ENCODE results near the gene KCNAB2.

Gene KCNAB2

GRCh38 chr1:6045561-6045960 lies at the start of gene KCNAB2:
Gene KCNAB2, plus strand, starts transcription at chr1:6045888. Its CDS starts 5,649 bp downstream, at chr1:6051537.
- DNase-seq, result no peak

GRCh38 chr1:5996641-5997270 lies 48.9 kb upstream of the KCNAB2 start:
- no peak for DNase-seq

GRCh38 chr1:5997316-5997715 lies 48.4 kb upstream of the KCNAB2 start:
- DNase-seq, result no peak

- DNase-seq, result no peak
These were observed 47.4 kb upstream of the KCNAB2 start for GRCh38 chr1:5998051-5998905.

DNA sequence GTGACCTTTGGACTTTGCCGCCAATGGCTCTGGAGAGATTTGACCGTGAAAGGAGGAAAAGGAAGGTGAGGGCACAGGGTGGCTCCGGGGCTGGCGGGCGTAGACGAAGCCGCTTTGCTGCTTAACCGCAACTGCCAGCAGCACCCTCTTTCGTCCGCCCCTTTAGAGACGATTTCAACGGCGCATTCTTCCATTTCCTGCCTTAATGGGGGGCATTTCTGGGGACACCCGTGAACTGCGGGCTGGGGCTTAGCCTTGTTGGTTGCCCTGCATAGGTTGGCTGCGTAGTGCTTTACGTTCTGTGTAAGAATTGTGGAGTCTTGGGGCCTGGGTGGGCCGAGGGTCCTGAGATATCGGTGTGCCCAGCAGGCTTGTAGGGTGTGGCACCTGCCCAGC lies 46.8 kb upstream of the KCNAB2 start:
- no peak for DNase-seq

DNA sequence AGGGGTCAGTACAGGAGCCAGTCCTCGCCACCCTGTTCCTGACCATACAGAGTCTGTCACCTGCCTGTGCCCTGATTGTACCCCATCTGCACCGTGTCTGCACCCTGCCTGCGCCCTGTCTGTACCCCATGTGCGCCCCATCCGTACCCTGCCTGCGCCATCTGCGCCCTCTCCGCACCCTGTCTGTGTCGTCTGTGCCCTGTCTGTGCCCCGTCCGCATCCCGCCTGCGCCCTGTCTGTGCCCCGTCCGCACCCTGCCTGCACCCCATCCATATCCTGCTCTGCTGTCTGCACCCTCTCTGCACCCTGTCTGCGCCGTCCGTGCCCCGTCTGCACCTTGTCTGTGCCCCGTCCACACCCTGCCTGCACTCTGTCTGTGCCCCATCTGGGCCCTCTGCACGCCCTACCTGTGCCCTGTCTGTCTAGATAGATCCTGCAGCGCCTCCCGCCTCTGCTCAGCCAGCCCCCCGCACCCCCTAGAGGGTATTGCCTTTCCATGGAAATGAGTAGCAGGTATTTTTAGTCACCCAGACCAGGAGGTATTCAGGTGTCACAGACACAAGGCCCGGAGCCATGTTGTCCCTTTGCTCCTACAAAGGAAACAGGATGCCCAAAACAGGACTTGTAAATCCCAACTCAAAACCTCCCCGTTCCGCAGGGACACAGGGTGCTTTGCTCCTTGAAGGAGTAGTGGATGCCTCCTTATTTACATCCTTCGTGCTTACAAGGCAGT lies 45.8 kb upstream of the KCNAB2 start:
- DNase-seq, result no peak

DNA sequence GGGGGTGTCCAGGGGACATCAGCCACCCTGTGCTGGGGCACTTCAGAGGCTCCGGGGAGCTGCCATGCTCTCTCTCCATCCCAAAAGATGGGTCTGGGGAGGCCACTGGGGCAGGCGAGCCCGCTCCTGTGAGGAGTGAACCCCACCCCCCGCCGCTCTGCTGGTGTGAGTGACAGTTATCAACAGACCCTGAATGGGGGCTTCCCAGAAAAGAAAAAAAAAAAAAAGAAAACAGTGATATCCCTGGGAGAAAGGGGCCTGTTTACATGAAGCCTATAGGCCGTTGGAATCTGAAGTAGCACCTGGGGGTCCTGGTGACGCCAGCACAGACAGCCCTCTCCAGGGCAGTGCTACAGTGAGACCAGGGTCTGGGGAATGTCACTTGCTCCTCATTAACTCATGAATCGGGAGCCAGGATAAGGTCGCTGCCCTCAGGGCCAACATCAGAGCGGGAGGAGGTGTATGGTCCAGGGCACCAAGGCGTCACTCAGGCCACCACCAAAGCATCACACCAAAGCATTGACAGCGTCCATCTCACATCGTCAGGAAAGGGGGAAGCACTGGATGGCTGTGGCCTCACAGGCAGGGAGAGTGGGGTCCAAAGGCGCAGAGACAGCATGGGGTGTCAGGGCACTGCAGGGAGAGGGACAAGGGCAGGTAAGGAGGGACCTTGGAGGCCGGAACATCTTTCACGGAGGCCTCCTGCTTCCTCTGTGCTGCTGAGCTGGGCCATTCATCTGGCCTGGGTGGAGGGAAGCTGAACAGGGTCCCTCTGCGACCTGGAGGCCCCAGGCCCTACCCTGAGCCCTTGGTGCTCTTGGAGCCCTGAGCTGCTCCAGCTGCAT lies 45.0 kb upstream of the KCNAB2 start:
- no peak for DNase-seq

DNA sequence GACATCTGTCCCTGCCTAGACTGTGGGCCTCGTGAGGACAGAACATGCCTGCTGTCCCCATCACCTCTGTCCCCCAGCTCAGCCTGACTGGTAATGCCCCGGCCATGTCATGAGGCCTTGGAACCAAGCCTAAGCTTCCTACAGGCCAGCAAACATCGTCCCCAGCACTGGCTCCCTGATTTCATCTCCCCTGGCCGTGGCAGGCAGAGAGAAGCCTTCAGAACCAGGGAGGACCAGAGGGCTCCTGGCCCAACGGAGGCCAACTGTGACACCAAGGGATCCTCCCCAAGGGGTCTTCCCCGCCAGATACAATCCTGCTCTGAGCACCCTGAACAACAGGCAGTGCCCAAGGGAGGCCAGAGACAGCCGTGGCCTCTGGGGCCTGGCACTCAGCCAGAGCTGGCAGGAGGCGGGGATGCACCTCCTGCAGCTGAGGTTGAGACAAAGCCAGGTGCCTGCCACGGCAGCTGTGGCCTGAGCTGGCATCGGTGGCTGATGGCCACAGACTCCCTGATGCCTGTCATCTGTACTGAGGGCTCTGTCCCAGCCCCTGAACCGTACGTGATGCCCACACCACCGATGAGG lies 43.6 kb upstream of the KCNAB2 start:
- DNase-seq, result no peak

- DNase-seq, result no peak
These were observed 42.8 kb upstream of the KCNAB2 start for GRCh38 chr1:6002714-6003501.

DNA sequence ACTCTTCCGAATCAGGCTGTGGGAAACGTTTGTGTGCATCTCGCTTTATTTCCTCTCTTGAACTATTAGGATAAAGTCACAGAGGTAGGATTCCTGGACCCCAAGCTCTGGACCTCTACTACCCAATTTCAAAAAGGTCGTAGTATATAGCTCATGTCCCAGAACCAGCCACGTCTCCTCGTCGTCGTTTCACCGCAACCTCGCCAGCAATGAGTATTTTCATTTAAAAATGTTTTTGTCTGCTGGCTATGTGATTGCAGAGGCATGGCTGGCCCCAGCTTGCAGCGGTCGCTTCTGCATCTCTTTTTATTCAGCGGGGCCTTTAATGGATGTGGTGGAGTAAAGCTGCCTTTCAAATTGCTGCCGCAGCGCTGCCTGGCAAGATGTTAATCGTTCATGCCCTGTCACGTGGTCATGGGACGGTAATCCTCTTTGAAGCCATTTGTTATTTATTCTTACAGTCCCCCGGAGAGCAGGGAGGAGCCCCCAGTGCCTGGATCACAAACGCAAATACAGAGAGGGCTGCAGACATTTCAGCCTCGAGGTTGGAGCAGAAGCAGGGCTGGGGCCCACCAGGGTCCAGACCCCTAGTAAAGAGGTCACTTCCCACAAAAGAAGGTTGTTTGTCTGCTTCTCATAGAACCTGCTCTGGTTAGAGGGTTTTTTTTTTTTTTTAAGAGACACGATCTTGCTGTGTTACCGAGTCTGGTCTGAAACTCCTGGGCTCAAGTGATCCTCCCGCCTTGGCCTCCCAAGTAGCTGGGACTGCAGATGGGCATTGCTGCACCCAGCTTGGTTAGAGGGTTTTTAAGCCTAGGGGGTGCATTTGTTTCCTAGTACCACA lies 41.9 kb upstream of the KCNAB2 start:
- no peak for DNase-seq

DNA sequence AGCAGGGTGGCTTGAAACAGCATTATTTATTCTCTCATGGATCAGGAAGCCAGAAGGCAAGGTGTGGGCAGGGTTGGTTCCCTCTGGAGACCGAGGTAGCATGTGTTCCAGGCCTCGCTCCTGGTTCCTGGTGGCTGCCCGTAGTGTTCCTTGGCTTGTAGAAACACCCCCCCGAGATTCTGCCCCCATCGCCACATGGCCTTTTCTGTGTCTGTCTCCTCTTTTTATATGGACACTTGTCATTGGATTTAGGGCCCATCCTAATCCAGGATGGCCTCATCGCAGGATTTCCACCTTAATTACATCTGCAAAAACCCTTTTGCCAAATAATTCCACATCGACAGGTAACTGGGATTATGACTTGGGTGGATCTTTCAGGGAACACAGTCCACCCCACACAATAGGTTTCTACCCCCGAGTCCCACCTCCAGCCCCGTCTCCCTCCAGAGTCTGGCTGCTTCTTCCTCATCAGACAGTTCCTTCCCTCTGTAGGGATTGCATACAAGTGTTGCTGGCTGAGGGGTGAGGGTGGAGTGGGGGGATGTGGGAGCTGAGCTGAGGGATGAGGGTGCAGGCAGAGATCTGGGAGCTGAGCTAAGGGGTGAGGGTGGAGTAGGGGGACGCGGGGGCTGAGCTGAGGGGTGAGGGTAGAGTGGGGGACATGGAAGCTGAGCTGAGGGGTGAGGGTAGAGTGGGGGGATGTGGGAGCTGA lies 41.1 kb upstream of the KCNAB2 start:
- no peak for DNase-seq

- DNase-seq, result no peak
These were observed 40.3 kb upstream of the KCNAB2 start for GRCh38 chr1:6005276-6005917.

DNA sequence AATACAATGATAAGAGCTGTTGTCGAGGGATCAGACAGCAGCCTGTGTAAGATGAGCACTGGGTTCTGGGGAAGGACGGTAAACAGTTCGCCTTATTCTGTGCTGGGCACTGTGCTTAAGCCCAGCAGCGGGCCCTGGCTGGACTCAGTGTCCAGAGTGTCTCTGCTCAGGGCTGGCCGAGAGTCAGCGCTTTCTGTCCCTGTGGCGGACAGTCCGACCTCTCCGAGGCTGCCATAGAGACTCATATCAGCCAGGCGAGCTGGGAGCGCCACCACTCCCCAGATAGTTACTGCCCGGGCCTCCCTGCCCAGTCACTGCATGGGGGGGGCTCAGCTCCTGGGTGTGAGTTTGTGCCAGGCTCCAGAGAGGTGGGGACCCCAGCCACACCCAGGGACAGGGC lies 38.8 kb upstream of the KCNAB2 start:
- no peak for DNase-seq

GRCh38 chr1:6007318-6008083 lies 38.2 kb upstream of the KCNAB2 start:
- DNase-seq, result peak; percentile 70

- DNase-seq, result no peak
These were observed 37.6 kb upstream of the KCNAB2 start for GRCh38 chr1:6008084-6008415.

- no peak for DNase-seq
These were observed 37.0 kb upstream of the KCNAB2 start for GRCh38 chr1:6008696-6009095.

DNA sequence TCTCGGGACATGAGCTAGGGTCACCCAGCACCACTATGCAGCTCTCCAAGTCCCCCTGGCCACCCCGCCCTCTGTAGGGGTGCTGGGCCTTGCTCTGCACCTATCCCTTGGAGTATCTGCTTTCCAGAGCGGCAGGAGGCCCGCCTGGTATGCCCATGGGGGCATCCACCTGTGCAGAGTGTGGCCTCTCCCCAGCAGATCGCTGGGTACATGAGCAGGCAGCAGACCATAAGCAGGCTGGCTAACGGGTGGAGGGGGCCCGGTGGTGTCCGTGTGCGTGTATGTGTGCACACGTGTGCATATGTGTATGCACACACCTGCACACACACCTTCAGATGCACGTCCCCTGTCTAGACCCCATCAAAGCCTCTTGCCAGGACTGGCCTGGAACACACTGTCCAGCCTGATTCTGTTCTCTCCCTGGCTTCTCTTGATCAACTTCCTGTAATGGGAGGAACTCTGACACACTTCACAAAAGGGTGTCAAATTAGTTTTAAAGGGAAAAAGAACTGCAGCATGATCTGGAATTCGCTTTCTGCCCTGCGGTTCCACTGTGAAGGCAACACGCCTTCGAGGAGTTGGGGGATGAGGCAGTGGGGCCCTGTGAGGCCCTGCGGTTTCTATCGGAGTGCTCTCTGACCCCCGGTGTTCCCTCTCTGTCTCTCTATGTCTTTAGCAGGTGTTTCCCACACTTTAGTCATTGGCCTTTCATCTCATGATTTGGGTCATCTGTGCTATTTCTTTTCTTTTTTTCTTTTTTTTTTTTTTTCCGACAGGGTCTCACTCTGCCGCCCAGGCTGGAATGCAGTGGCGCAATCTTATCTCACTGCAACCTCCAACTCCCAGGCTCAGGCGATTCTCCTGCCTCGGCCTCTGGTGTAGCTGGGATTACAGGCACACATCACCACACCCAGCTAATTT lies 36.3 kb upstream of the KCNAB2 start:
- DNase-seq, result no peak

GRCh38 chr1:6010554-6010953 lies 35.1 kb upstream of the KCNAB2 start:
- no peak for DNase-seq
